Activated naive CD4-positive, alpha-beta T cell treated with anti-CD3 and anti-CD28 coated beads, Interleukin-2, amount 50 U/mL, for 72 hours (primary cell): Measurements from ENCODE around the gene MFF. TPM values are rescaled to one million over a fixed set of nuclear protein-coding genes. Genes with fewer than 3 reads are reported as not detected.
A peak's percentile ranks its signal among the peaks of the same experiment; 100 is the strongest.

Experiments
- ATAC-seq, 2 donors: fragments of 150-1000 bp; cut with Tn5 transposase; 2 replicates each; pipeline ENCODE4 v1.10.0; 2021; ENCODE audit warnings: mild to moderate bottlenecking in 2 of 2, moderate library complexity in 2 of 2
- DNase-seq, 2 donors: peaks; one replicate each; pipeline ENCODE4 v3.0.0; 2021 to 2022; ENCODE audit warnings: low spot score in 2 of 2
- H3K27ac Mint-ChIP-seq, 2 donors: one replicate each; pipeline ENCODE4 v1.8.0; 2022; ENCODE audit warnings: mild to moderate bottlenecking in 2 of 2, mixed read lengths in 2 of 2
- H3K36me3 Mint-ChIP-seq, 2 donors: one replicate each; pipeline ENCODE4 v1.8.0; 2022; ENCODE audit warnings: mixed read lengths in 2 of 2
- H3K9me3 Mint-ChIP-seq, 2 donors: one replicate each; pipeline ENCODE4 v1.8.0; 2022; ENCODE audit warnings: mixed read lengths in 2 of 2
- total RNA-seq, 2 donors: library from RNA; stranded (reverse); gene quantifications; one replicate each; pipeline ENCODE4 v1.2.3, GENCODE V29; 2022

Gene MFF, protein sequence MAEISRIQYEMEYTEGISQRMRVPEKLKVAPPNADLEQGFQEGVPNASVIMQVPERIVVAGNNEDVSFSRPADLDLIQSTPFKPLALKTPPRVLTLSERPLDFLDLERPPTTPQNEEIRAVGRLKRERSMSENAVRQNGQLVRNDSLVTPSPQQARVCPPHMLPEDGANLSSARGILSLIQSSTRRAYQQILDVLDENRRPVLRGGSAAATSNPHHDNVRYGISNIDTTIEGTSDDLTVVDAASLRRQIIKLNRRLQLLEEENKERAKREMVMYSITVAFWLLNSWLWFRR
- total RNA-seq = 10 to 100 TPM; 60.1 to 88.1 TPM

DNA sequence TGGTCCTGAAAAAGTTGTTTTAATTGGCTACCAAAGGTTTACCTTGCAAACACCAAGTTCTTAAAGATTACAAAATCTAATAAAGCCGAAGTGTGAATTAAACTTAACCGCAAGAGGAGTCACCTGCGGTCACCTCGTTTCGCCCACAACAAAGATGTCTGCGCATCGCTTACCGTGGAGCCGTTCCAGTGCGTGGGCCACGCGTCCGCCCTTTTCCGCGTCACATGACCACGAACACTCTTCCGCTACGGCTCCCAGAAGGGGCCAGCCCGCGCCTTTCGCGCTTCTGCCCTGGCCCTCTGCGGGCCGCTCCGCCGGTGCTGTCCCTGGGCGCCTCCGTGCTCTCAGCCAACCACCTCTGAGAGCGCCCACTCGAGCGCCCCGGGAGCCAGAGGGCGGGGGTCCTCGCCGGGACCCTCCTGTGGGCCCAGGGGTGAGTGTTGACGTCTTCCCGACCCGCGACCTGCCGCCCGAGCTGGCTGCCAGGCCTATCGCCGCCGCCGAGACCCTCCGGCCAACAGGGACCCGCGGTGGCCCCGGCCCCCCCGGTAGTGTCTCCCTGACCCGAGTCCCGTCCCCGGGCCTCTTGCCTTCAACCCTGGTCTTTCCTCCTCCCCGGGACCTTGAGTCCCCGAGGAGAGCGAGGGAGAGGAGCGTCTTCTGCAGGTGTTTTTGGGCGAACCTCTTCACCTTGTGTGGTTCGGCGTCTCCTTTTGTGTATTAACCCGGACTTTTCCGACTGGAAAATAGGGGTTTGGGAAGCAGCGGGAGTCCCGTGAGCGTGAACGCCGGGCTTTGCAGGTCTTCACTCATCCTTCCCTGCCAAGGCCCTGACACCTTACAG is at the start of gene MFF:
MFF (plus strand) TSS at position 257 of the 844 bp plus-strand sequence. CDS start 5,415 bp downstream, outside the sequence.
- Mint-ChIP-seq H3K27ac (peak within 1 kb of the TSS; percentile 96 to 99), H3K9me3 (peaks cover 3 to 9% of the 10 kb centered on the region in 2 donors), H3K36me3 (peaks cover 16 to 18% of the 10 kb centered on the region in 2 donors)
- DNase-seq (peak; percentile 91 to 95), ATAC-seq (peak; percentile 99)

DNA sequence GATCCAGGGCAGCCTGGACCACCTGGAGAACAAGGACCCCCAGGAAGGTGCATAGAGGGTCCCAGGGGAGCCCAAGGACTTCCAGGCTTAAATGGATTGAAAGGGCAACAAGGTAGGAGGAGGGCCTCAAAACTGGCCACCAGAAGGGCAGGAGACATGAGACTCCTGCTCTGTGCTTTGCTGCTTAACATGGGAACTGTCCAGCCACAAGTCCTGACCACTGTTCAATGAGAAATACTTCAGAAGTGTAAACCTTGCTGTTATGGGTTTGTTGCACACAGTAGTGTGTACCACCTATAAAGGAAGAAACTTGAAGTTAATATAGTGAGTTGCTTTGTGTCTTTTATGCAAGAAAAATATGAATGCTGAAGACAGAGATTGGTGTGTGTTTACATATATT is 44.2 kb upstream of the MFF start:
- ATAC-seq (no peak), DNase-seq (no peak)
- H3K9me3 Mint-ChIP-seq = peaks cover 4 to 6% of the 10 kb centered on the region in 2 donors
- peaks cover 0 to 8% of the 10 kb centered on the region in 2 donors for H3K36me3 Mint-ChIP-seq
- no peak overlapping the region for H3K27ac Mint-ChIP-seq

DNA sequence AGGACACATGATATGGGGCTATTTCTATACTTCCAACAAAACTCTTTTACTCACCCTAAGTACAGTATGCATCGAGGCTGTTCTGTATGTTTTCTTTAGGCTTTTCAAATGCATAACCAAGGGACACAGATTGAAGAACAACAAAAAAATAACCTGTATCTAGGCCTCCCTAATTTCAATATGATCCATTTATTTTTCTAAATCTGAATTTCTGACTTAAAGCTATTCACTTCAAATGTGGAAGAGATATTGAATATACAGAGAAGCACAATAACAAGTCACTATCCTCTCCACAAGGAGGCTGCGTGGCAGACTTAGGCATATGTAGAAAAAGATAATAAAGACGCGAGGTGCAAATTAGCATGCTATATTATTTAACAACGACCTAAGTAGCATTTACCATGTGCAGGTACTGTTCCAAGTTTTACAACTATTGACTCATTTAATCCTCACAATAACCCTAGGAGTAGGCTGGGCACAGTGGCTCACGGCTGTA is 39.3 kb upstream of the MFF start:
- Mint-ChIP-seq H3K27ac (no peak overlapping the region), H3K9me3 (peaks cover 4 to 6% of the 10 kb centered on the region in 2 donors), H3K36me3 (peaks cover 0 to 8% of the 10 kb centered on the region in 2 donors)
- ATAC-seq (no peak), DNase-seq (no peak)

DNA sequence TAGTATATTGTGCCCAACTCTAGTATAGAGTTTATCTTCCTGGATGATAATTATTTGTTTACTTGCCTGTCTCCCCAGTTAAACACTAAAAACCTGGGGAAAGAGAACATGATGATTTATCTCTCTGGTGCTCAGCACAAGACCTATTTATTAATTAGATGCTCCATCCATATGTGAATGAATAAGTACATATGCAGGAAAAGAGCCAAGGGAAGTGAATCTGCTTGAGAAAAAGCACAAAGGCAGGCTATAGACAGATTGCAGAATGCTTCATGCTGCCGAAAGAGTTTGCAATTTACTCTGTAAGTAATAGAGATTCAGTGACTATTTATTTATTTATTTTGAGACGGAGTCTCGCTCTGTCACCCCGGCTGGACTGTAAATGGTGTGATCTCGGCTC is 37.3 kb upstream of the MFF start:
- ATAC-seq (no peak), DNase-seq (no peak)
- H3K36me3 Mint-ChIP-seq = peaks cover 0 to 4% of the 10 kb centered on the region in 2 donors
- peaks cover 3 to 5% of the 10 kb centered on the region in 2 donors for H3K9me3 Mint-ChIP-seq
- no peak overlapping the region for H3K27ac Mint-ChIP-seq

DNA sequence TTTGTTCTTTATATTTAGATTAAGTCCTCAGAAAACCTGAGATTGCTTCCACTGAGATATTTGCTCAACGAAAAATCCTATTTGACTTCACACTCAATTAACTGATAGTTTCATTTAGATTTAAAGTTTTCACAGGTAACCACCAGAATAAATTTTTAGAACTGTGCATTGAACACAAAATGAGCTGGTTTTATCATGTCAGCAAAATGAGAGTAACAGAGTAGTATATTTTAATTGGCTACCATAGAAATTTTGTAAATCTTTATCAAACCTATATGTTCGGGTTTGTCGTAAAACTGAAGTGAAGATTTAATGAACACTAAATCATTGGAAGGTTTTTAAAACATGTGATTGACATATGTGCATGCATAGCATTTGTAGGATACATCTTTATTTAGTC is 32.7 kb upstream of the MFF start:
- Mint-ChIP-seq H3K36me3 (no peaks in the 10 kb centered on the region), H3K27ac (no peak overlapping the region), H3K9me3 (no peaks in the 10 kb centered on the region)
- DNase-seq = no peak
- ATAC-seq = no peak

DNA sequence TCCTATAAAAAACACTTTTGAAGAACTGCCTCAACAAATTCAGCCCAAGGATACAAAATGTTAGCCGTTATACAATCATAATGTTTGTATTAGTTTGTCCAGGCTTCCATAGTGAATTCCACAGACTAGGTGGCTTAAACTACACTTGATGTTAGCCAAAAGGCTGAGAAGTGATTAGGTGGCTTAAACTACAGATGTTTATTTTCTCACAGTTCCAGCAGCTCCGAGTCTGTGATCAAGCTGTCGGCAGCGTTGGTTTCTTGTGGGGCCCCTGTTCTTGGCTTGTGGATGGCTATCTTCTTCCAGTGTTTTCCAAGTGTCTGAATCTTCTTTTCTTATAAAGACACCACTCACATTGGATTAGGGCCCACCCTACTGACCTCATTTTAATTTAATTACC is 31.5 kb upstream of the MFF start:
- H3K36me3 Mint-ChIP-seq = no peaks in the 10 kb centered on the region
- DNase-seq (no peak), ATAC-seq (no peak)
- H3K27ac Mint-ChIP-seq = no peak overlapping the region
- no peaks in the 10 kb centered on the region for H3K9me3 Mint-ChIP-seq

DNA sequence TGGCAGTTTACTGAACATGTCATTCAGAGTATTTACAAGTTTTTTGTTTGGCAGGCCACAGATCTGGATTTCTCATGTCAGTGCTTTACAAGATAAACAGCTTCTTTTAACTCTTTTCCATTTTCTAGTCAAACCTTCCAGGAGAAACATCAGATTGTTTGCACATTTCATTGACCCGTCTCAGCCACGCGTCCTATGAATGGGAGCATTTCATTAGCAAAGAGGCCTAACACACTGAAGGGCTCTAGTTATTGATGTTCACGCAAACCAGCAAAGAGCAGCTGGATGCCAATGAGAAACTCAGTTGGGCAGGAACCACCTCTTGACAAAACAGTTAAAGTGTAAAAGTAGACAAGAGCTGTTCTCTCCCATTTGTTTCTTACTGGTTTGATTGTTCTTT is 29.2 kb upstream of the MFF start:
- Mint-ChIP-seq H3K9me3 (no peaks in the 10 kb centered on the region), H3K27ac (no peak overlapping the region), H3K36me3 (no peaks in the 10 kb centered on the region)
- no peak for ATAC-seq
- DNase-seq = no peak

DNA sequence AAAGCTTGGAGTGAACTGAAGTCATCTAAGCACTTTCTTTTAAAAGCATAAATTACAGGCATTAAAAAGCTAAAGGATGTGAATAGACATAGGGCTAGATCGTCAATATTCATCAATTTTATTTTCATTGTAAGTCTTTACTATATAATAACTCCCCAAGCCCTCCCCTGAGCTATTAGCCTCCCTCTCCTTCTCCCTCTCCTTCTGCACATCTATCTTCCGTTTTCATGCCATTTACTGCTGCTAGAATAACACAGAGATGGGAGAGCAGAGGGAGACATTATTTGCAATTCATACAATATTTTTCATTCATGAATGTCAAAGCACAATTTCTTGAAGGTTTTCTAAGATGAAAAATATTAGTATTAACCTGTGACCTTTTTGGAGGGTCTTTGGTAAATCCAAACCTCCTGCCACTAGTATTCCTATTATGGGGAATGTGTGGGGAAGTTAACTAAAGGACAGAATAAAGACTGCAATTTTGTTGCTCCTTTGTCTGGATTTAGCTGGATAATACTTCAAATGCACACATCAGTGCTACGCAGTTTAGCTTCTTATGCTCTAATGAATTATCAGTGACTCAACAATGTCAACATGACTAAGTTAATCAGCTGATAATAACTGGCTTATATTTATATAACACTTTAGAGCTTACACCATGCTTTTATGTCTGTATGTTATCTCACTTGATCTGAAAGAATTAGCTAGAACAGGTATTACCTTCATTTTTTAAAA is 28.2 kb upstream of the MFF start:
- H3K36me3 Mint-ChIP-seq = no peaks in the 10 kb centered on the region
- peak overlapping the region in 1 of 2 donors; percentile 37 for H3K27ac Mint-ChIP-seq
- no peak for DNase-seq
- H3K9me3 Mint-ChIP-seq = no peaks in the 10 kb centered on the region
- no peak for ATAC-seq

DNA sequence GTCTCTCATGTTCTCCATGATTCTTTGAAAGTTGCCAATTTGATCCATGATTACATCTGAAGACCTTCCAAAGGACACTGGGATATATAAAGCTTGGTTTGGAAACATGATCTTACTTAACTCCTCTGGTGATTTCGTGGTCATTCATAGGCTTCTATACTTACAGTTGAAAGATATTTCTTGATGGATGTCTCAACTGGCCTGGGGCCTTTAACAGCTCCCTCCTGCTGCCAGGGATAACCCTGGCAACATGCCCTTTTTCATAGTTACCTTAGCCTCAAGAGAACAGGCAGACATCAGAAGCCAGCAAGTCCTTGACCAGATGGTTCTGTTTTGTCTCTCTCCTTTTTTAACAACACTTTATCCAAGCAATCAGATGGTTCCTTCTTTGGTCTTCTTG is 23.5 kb upstream of the MFF start:
- DNase-seq (no peak), ATAC-seq (no peak)
- Mint-ChIP-seq H3K9me3 (no peaks in the 10 kb centered on the region), H3K36me3 (no peaks in the 10 kb centered on the region), H3K27ac (no peak overlapping the region)

DNA sequence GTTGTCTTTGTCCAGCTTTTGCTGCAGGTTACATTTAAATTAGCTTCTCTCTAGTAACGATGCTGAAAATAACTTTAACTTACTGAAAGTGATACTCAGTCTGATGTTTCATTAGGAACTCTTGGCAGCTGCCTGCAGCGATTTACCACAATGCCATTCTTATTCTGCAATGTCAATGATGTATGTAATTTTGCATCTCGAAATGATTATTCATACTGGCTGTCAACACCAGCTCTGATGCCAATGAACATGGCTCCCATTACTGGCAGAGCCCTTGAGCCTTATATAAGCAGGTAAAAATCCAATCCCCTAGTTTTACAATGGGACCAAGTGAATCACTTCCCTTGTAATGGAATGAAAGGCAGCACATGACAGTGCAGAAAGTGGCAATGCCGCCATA is 16.3 kb upstream of the MFF start:
- ATAC-seq (no peak), DNase-seq (no peak)
- H3K9me3 Mint-ChIP-seq = no peaks in the 10 kb centered on the region
- H3K36me3 Mint-ChIP-seq = no peaks in the 10 kb centered on the region
- no peak overlapping the region for H3K27ac Mint-ChIP-seq

DNA sequence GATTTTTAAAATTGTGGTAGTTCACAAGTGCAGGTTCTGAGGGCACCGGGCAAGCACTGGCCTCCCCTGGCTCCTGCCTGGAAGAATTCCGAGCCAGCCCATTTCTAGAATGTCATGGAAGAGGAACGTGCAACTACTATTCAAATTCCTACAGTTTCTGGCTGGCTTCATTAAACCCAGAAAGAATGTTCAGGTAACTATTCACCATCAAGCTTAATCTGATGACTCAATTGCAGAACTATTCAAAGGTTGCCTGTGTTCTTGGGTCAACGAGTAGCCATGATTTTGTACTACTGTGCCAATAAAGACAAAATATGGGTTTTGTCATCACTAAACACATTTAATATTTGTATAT is 14.3 kb upstream of the MFF start:
- Mint-ChIP-seq H3K27ac (no peak overlapping the region), H3K9me3 (no peaks in the 10 kb centered on the region), H3K36me3 (no peaks in the 10 kb centered on the region)
- no peak for DNase-seq
- no peak for ATAC-seq

DNA sequence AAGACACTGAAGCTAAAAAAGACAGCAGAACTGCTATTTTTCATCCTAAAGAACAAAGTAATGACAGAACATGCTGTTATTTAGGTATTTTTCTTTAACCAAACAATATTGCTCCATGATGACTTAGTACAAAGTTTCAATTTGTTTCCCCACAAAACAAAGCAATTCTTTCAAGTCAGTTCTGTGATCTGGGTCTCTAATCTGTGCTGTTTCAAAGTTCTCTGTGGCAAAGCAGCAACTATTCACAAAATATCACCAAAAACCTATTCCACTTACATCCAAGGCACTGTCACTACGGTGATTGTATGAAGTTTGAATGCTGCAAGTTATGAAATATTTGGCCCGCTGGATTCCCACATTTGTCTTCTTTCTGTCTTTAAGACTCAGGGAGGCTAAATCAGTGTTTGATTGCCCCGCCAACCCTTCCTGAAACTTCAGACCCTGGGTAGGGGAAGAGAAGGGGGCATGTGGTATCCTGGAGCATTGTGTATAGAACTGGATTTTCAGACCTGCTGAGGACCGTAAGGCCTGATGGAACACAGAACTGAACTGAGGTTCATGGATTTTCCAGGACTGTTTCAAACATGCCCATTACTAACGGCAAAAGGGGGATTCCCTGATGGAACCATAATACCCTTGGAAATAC is 13.1 kb upstream of the MFF start:
- DNase-seq (no peak), ATAC-seq (no peak)
- Mint-ChIP-seq H3K9me3 (peaks cover 0 to 3% of the 10 kb centered on the region in 2 donors), H3K36me3 (peaks cover 0 to 3% of the 10 kb centered on the region in 2 donors), H3K27ac (no peak overlapping the region)

DNA sequence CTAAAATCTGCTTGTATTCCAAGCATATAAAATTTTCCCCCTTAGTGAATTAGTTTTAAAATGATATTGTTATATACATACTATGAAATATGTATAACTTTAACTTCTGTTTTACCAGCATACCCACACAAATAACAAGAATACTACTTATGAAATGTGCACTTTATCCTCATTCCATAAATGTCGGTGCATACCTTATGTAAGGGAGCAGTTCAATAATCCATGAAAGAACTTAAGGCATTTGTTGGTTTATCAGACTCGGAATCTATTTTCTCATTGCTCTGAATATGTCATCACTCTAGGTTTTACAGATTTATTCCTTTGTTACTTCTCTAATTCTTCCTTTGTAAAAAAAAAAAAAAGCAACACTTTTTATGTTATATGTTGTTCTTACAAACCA is 12.5 kb upstream of the MFF start:
- no peak overlapping the region for H3K27ac Mint-ChIP-seq
- peaks cover 0 to 4% of the 10 kb centered on the region in 2 donors for H3K9me3 Mint-ChIP-seq
- ATAC-seq (no peak), DNase-seq (no peak)
- peaks cover 3 to 4% of the 10 kb centered on the region in 2 donors for H3K36me3 Mint-ChIP-seq

DNA sequence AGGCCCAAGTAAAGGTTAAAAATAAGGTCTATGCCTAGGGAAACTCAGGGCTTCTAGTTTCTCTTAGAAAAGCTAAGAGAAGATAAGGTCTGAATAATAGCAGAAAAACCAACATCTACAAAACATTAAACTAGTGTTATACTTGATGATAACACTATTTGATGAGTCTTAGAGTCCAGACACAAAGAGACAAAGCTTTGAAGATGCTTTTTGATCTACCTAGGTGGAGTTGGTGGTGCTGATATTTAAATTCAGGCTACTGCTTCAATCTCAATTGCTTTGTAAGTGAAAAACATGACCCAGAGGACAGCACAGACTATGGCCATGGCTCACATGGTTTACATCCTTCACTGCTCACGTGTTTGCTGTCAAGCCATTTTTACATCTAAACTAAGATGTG is 11.7 kb upstream of the MFF start:
- no peak overlapping the region for H3K27ac Mint-ChIP-seq
- H3K9me3 Mint-ChIP-seq = peaks cover 0 to 4% of the 10 kb centered on the region in 2 donors
- ATAC-seq = no peak
- peaks cover 4 to 6% of the 10 kb centered on the region in 2 donors for H3K36me3 Mint-ChIP-seq
- no peak for DNase-seq

DNA sequence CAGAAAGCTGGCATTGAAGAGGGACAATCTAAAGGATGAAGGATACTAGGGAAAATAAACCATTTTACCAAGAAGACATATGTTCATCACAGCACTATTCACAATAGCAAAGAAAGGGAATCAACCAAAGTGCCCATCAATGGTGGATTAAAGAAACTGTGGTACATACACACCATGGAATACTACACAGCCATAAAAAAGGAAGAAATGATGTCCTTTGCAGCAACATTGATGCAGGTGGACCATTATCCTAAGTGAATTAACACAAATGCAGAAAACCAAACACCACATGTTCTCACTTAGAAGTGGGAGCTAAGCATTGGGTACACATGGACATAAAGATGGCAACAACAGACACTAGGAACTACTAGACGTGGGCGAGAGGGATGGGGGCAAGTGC is 7.2 kb upstream of the MFF start:
- H3K36me3 Mint-ChIP-seq = peaks cover 11 to 12% of the 10 kb centered on the region in 2 donors
- H3K27ac Mint-ChIP-seq = no peak overlapping the region
- peaks cover 3 to 4% of the 10 kb centered on the region in 2 donors for H3K9me3 Mint-ChIP-seq
- DNase-seq (no peak), ATAC-seq (no peak)

DNA sequence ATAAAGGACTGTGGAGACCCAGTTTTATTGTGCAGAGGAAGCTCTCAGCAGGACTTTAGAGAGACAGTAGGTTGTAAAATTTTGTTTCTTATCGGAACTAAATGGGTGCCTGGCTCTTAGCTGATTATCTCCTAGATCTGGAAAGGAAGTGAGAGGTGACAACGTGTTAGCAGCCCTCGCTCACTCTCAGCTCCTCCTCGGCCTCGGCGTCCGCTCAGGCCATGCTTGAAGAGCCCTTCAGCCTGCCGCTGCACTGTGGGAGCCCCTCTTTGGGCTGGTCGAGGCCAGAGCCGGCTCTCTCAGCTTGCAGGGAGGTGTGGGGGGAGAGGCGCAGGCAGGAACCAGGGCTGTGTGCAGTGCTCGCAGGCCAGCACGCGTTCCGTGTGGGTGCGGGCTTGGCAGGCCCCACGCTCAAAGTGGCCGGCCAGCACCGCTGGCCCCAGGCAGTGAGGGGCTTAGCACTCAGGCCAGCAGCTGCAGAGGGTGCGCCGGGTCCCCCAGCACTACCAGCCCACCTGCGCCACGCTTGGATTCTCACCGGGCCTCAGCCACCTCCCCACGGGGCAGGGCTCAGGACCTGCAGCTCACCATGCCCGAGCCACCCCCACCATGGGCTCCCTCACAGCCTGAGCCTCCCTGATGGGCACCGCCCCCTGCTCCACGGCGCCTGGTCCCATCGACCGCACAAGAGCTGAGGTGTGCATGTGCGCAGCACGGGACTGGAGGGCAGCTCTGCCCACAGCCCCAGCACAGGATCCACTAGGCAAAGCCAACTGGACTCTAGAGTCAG is 4.6 kb upstream of the MFF start:
- no peak for DNase-seq
- peaks cover 15 to 17% of the 10 kb centered on the region in 2 donors for H3K36me3 Mint-ChIP-seq
- peaks cover 3 to 14% of the 10 kb centered on the region in 2 donors for H3K9me3 Mint-ChIP-seq
- no peak overlapping the region for H3K27ac Mint-ChIP-seq
- no peak for ATAC-seq
